CD14-positive monocyte (primary cell): ENCODE measurements around the gene NGFR. TPM values are rescaled to one million over a fixed set of nuclear protein-coding genes. Genes with fewer than 3 reads are reported as not detected.

Experiments used
- DNase-seq, 3 donors: peaks; one replicate each; pipeline ENCODE4 v3.0.0-alpha.2; 2011 to 2022
- H2AFZ ChIP-seq: 2 replicates; pipeline ENCODE4 v1.6.0; 2012; ENCODE audit warnings: mild to moderate bottlenecking, low read depth, low read length, inconsistent platforms; ENCODE audit not compliant: insufficient read depth, poor library complexity, severe bottlenecking
- H3K27ac ChIP-seq, 2 donors: 1 replicate in 1 of 2; 2 replicates in 1 of 2; pipeline ENCODE4 v1.5.1; 2012 to 2013; ENCODE audit warnings: low read length in 2 of 2, control low read depth in 1 of 2, inconsistent platforms in 1 of 2, low read depth in 1 of 2, mild to moderate bottlenecking in 1 of 2
- H3K27me3 ChIP-seq, 2 donors: one replicate each; pipeline versions ENCODE4 v1.6.0 to v1.6.1; 2011 to 2013; ENCODE audit warnings: low read length in 2 of 2; ENCODE audit not compliant: control insufficient read depth in 2 of 2, insufficient read depth in 2 of 2
- H3K36me3 ChIP-seq, 2 donors: replicated peaks in 1 of 2; 1 replicate in 1 of 2; 2 replicates in 1 of 2; pipeline versions ENCODE4 v1.5.1 to v1.6.1; 2012 to 2013; ENCODE audit warnings: low read length in 2 of 2, control low read depth in 1 of 2, inconsistent platforms in 1 of 2, mild to moderate bottlenecking in 1 of 2; ENCODE audit not compliant: insufficient read depth in 2 of 2, control insufficient read depth in 1 of 2
- H3K4me1 ChIP-seq, 2 donors: 1 replicate in 1 of 2; 2 replicates in 1 of 2; pipeline versions ENCODE4 v1.5.1 to v1.6.1; 2012 to 2013; ENCODE audit warnings: low read length in 2 of 2, control low read depth in 1 of 2, inconsistent platforms in 1 of 2, mild to moderate bottlenecking in 1 of 2, moderate library complexity in 1 of 2; ENCODE audit not compliant: insufficient read depth in 2 of 2, control insufficient read depth in 1 of 2
- H3K4me2 ChIP-seq: replicated peaks from 2 replicates; pipeline ENCODE3; 2012; ENCODE audit warnings: low read length, moderate library complexity, mild to moderate bottlenecking; ENCODE audit not compliant: poor library complexity, severe bottlenecking; ENCODE audit errors: extremely low read depth
- H3K4me3 ChIP-seq, 3 experiments: fragments of 200-600 bp in 1 of 3; sonication (generic) in 1 of 3; replicated peaks in 1 of 3; 1 replicate in 2 of 3; 2 replicates in 1 of 3; pipeline ENCODE4 v1.5.1; 2011 to 2013; ENCODE audit warnings: low read length in 3 of 3, mild to moderate bottlenecking in 3 of 3, control low read depth in 2 of 3, low read depth in 2 of 3, inconsistent platforms in 1 of 3, moderate library complexity in 1 of 3
- H3K79me2 ChIP-seq: 2 replicates; pipeline ENCODE4 v1.6.0; 2012; ENCODE audit warnings: mild to moderate bottlenecking, control low read depth, inconsistent platforms, low read length, moderate library complexity; ENCODE audit not compliant: insufficient read depth
- H3K9ac ChIP-seq: 2 replicates; pipeline ENCODE4 v1.6.0; 2017; ENCODE audit warnings: low read length, mild to moderate bottlenecking; ENCODE audit not compliant: insufficient read depth, poor library complexity, severe bottlenecking
- H3K9me3 ChIP-seq, 2 donors: replicated peaks in 1 of 2; 1 replicate in 1 of 2; 2 replicates in 1 of 2; pipeline versions ENCODE4 v1.5.1 to v1.6.1; 2012 to 2013; ENCODE audit warnings: low read length in 2 of 2, control low read depth in 1 of 2; ENCODE audit not compliant: control insufficient read depth in 1 of 2, insufficient read depth in 1 of 2
- H4K20me1 ChIP-seq: 2 replicates; pipeline ENCODE4 v1.6.0; 2012; ENCODE audit warnings: mild to moderate bottlenecking, low read length, control low read depth, moderate library complexity; ENCODE audit not compliant: insufficient read depth
- H3K27ac Mint-ChIP-seq, 7 donors: one replicate each; pipeline ENCODE4 v1.8.0; 2020; ENCODE audit warnings: mild to moderate bottlenecking in 7 of 7, mixed read lengths in 7 of 7, moderate library complexity in 6 of 7, inconsistent platforms in 2 of 7
- H3K27me3 Mint-ChIP-seq, 3 donors: one replicate each; pipeline ENCODE4 v1.8.0; 2021 to 2022; ENCODE audit warnings: low read depth in 3 of 3, mild to moderate bottlenecking in 3 of 3, mixed read lengths in 3 of 3, moderate library complexity in 3 of 3, inconsistent platforms in 1 of 3
- H3K36me3 Mint-ChIP-seq, 2 donors: one replicate each; pipeline ENCODE4 v1.8.0; 2020; ENCODE audit warnings: mixed read lengths in 2 of 2, inconsistent platforms in 1 of 2, mild to moderate bottlenecking in 1 of 2
- H3K4me1 Mint-ChIP-seq: one replicate; pipeline ENCODE4 v1.8.0; 2020; ENCODE audit warnings: mild to moderate bottlenecking, mixed read lengths
- H3K4me3 Mint-ChIP-seq, 2 donors: one replicate each; pipeline ENCODE4 v1.8.0; 2020; ENCODE audit warnings: mild to moderate bottlenecking in 2 of 2, mixed read lengths in 2 of 2, moderate library complexity in 1 of 2
- H3K9me3 Mint-ChIP-seq, 7 donors: one replicate each; pipeline ENCODE4 v1.8.0; 2020 to 2022; ENCODE audit warnings: mixed read lengths in 7 of 7, mild to moderate bottlenecking in 6 of 7, moderate library complexity in 6 of 7, inconsistent platforms in 2 of 7
- WGBS: methylation state at CpG from one replicate; pipeline ENCODE4 v1.1.5; 2013; ENCODE audit warnings: missing lambda C conversion rate; ENCODE audit not compliant: insufficient coverage; 5-methylcytosine and 5-hydroxymethylcytosine counted together
- intact Hi-C, 2 donors: fragments of 100-400 bp; cut with micrococcal nuclease; formaldehyde crosslinking; loops; one replicate each; pipeline versions ENCODE4 v1.15.0 to v1.15.1; 2023
- polyA plus RNA-seq, 3 donors: library from polyadenylated mRNA; depleted of rRNA in 1 of 3; unstranded in 2 of 3; stranded (reverse) in 1 of 3; fragments of 300-500 nt in 2 of 3; fragments of >200 nt in 1 of 3; fragmentation: Illumina TruSeq in 2 of 3; gene quantifications; 1 replicate in 2 of 3; 2 replicates in 1 of 3; pipeline ENCODE4 v1.2.3, GENCODE V29; 2012 to 2021
- TF ChIP-seq, protein P1 (sequence below): fragments of 200-600 bp; IDR thresholded peaks from one replicate; pipeline ENCODE4 v1.8.0; 2022; ENCODE audit warnings: antibody characterized with exemption, mild to moderate bottlenecking

NGFR gene
- polyA plus RNA-seq, 3 donors, result 0.05 to 0.19 TPM; not detected in 1

DNA sequence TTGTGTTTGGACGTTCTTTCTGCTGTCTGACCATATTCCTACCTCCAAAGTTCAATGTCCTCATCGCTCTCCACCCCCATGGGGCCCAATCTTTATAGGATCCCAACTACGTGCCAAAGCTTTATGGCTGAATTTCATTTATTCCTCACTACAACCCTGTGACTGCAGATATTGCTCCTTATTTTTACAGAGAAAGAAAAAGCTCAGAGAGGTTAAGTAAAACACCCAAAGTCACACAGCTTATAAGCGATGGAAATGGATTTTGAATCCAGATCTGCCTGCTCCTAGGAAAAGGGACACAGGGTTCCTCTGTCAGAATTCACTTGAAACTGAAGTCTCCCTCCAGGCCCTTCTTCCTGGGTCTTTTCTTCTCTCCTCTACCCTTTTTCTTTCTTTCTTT is 9.3 kb downstream of the NGFR start:
- H3K27me3 Mint-ChIP-seq, result peaks cover 36 to 81% (median 67%) of the 10 kb centered on the region in 3 donors

DNA sequence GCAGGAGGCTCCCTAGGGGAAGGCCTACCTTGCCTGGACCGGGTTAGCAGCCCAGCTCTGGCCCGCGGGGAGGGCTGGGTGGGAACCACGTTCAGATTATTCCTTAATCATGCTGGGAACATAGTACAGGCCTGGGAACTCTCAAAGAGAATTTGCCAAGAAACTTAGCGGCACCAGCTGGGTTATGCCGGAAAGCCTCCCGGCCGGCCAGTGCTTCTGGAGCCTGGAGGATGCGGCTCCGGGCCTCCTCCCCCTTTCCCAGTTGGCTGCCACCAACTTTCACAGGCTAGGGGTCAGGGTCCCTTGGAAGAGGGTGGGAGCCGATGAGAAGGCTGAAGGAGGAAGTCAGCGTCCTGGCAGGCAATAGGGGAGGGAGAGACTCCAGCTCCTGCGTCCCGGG is 10.8 kb downstream of the NGFR start:
- no peak overlapping the region for H3K27ac Mint-ChIP-seq
- H3K4me3 Mint-ChIP-seq, result no peak overlapping the region
- TF ChIP-seq, protein P1, sequence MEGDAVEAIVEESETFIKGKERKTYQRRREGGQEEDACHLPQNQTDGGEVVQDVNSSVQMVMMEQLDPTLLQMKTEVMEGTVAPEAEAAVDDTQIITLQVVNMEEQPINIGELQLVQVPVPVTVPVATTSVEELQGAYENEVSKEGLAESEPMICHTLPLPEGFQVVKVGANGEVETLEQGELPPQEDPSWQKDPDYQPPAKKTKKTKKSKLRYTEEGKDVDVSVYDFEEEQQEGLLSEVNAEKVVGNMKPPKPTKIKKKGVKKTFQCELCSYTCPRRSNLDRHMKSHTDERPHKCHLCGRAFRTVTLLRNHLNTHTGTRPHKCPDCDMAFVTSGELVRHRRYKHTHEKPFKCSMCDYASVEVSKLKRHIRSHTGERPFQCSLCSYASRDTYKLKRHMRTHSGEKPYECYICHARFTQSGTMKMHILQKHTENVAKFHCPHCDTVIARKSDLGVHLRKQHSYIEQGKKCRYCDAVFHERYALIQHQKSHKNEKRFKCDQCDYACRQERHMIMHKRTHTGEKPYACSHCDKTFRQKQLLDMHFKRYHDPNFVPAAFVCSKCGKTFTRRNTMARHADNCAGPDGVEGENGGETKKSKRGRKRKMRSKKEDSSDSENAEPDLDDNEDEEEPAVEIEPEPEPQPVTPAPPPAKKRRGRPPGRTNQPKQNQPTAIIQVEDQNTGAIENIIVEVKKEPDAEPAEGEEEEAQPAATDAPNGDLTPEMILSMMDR, result no peak
- Histone ChIP-seq H3K4me2 (no peak overlapping the region), H4K20me1 (no peaks in the 10 kb centered on the region), H3K9ac (no peak overlapping the region), H2AFZ (no peak overlapping the region), H3K27ac (no peak overlapping the region), H3K36me3 (no peaks in the 10 kb centered on the region), H3K9me3 (no peaks in the 10 kb centered on the region), H3K79me2 (no peaks in the 10 kb centered on the region), H3K27me3 (peaks cover 1 to 42% of the 10 kb centered on the region in 2 donors), H3K4me3 (no peak overlapping the region), H3K4me1 (no peaks in the 10 kb centered on the region)
- peaks cover 23 to 75% (median 55%) of the 10 kb centered on the region in 3 donors for H3K27me3 Mint-ChIP-seq
- H3K9me3 Mint-ChIP-seq, result peaks cover 0 to 6% (median 0%) of the 10 kb centered on the region in 7 donors
- no peak for DNase-seq
- intact Hi-C loops, result no loop called here
- no peaks in the 10 kb centered on the region for H3K36me3 Mint-ChIP-seq
- H3K4me1 Mint-ChIP-seq, result no peaks in the 10 kb centered on the region
- WGBS, result 88% methylated on average over 8 of the region's 14 CpGs

More for the DNA sequence above, 9.3 kb downstream of the NGFR start:
- TF ChIP-seq, protein P1, result no peak
- Histone ChIP-seq H4K20me1 (no peaks in the 10 kb centered on the region), H2AFZ (no peak overlapping the region), H3K36me3 (no peaks in the 10 kb centered on the region), H3K4me1 (no peaks in the 10 kb centered on the region), H3K9ac (no peak overlapping the region), H3K79me2 (no peaks in the 10 kb centered on the region), H3K9me3 (no peaks in the 10 kb centered on the region), H3K27ac (no peak overlapping the region), H3K4me2 (no peak overlapping the region), H3K27me3 (peaks cover 13 to 54% of the 10 kb centered on the region in 2 donors), H3K4me3 (no peak overlapping the region)
- no peak for DNase-seq
- 63% methylated on average over 2 of the region's 4 CpGs for WGBS
- Mint-ChIP-seq H3K4me3 (no peak overlapping the region), H3K27ac (no peak overlapping the region), H3K9me3 (peaks cover 0 to 6% (median 0%) of the 10 kb centered on the region in 7 donors), H3K4me1 (no peaks in the 10 kb centered on the region), H3K36me3 (no peaks in the 10 kb centered on the region)
- intact Hi-C loops, result no loop called here
